SU-DHL-6 (cell line): Measurements from ENCODE around the gene GALE.

Experiments
- CTCF ChIP-seq: fragments of 200-600 bp; sonication (generic); IDR thresholded peaks from one replicate; pipeline ENCODE4 v1.5.1; 2017; ENCODE audit warnings: antibody characterized with exemption, mild to moderate bottlenecking, low read length, moderate library complexity; ENCODE audit not compliant: insufficient read depth, poor library complexity, severe bottlenecking
- EZH2phosphoT487 ChIP-seq: fragments of 200-600 bp; sonication (generic), shearing (Covaris generic); conservative IDR thresholded peaks from 2 replicates; pipeline ENCODE4 v1.6.1; 2018; ENCODE audit warnings: mild to moderate bottlenecking, antibody characterized with exemption, low read length, moderate library complexity, mixed read lengths

GRCh38 chr1:23816906-23817305 is 16.4 kb upstream of the GALE start:
- TF ChIP-seq CTCF (no peak), EZH2phosphoT487 (no peak)
